IPS-15b (cell line): ENCODE measurements around the gene HOMER3.

Experiments used
- H3K27me3 ChIP-seq: one replicate; pipeline ENCODE4 v1.6.1; 2013; ENCODE audit warnings: low read length; ENCODE audit not compliant: control insufficient read depth, insufficient read depth
- H3K36me3 ChIP-seq: one replicate; pipeline ENCODE4 v1.6.1; 2013; ENCODE audit warnings: low read length; ENCODE audit not compliant: control insufficient read depth, insufficient read depth
- H3K4me1 ChIP-seq: one replicate; pipeline ENCODE4 v1.6.1; 2013; ENCODE audit warnings: mild to moderate bottlenecking, low read length; ENCODE audit not compliant: control insufficient read depth, insufficient read depth
- H3K4me3 ChIP-seq: one replicate; pipeline ENCODE4 v1.5.1; 2013; ENCODE audit warnings: low read depth, low read length
- H3K9ac ChIP-seq: one replicate; pipeline ENCODE4 v1.6.1; 2013; ENCODE audit warnings: low read depth, mild to moderate bottlenecking, low read length
- H3K9me3 ChIP-seq: one replicate; pipeline ENCODE4 v1.6.1; 2013; ENCODE audit warnings: mild to moderate bottlenecking, low read length; ENCODE audit not compliant: control insufficient read depth, insufficient read depth

HOMER3 gene

DNA sequence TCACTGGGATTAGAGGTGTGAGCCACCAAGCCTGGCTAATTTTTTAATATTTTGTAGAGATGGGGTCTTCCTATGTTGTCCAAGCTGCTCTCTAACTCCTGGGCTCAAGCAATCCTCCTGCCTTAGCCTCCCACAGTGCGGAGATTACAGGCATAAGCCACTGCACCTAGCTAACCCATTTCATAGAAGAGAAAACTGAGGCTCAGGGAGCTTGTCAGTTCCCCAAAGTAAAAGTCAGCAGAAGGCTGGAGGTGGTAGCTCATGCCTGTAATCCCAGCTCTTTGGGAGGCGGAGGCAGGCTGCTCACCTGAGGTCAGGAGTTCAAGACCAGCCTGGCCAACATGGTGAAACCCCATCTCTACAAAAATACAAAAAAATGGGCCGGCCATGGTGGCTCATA lies 8.8 kb upstream of the HOMER3 start:
- Histone ChIP-seq H3K36me3 (no peaks in the 10 kb centered on the region), H3K9me3 (no peaks in the 10 kb centered on the region), H3K27me3 (no peaks in the 10 kb centered on the region), H3K4me3 (no peak overlapping the region), H3K9ac (no peak overlapping the region), H3K4me1 (no peaks in the 10 kb centered on the region)

DNA sequence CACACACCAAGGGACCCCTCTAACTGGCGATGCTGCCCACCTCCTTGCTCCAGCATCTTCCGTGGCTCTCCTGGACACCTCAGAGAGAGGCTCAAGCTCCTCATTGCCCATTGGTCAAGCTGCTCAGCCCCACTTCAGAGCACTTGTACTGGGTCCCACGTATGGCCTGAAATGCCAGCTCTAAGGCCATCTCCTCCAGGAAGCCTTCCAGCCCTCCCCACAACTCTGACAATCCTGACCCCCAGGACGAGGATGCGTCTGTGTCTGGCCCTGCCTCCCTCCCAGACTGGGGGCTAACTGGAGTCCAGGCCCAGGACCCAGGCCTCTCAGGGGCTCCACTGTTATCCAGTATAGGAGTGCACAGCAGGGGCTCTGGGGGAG lies 7.9 kb upstream of the HOMER3 start:
- Histone ChIP-seq H3K9me3 (no peaks in the 10 kb centered on the region), H3K36me3 (no peaks in the 10 kb centered on the region), H3K4me3 (no peak overlapping the region), H3K9ac (no peak overlapping the region), H3K27me3 (no peaks in the 10 kb centered on the region), H3K4me1 (no peaks in the 10 kb centered on the region)

DNA sequence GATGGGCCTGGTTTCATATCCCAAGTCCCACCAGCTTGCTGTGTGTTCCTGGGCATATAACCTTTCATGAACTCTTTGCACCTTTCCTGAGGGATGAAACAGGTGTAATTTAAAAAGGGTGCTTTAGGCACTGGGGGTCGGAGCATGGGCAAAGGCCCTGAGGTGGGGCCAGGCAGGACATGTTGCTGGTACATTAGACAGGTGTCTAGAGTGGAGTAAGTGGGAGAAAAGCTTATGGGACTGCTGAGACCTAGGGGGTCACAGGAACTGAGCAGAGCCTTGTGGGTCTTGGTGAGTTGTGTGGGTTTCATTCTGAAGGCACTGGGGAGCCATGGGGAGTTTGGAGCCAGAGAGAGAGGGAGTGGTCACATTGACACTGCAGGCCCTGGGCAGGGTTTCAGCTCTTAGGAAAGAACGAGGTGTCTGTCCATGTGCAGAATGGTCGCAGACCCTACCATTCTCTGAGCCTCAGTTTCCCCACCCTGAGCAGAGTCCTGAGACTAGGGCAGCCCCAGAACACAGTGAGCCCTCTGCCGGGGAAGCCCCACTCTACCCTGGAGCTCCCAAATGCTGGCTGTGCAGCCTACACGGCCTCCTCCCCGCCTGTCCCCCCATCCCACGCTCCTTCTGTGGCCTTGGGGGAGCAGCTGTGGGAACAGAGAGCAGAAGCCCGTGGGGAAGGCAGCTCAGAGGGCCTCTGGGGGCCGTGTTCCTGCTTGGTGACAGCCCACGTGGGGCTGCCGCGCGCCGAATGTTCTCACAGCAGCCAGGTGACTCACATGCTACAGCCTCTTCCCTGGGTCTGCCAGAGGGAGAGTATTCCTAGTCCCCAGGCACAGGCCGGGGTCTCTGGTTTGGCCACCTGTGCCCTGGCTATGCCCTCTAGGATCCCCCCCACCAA lies 7.3 kb upstream of the HOMER3 start:
- Histone ChIP-seq H3K27me3 (no peaks in the 10 kb centered on the region), H3K4me3 (no peak overlapping the region), H3K4me1 (no peaks in the 10 kb centered on the region), H3K9me3 (no peaks in the 10 kb centered on the region), H3K9ac (no peak overlapping the region), H3K36me3 (no peaks in the 10 kb centered on the region)

DNA sequence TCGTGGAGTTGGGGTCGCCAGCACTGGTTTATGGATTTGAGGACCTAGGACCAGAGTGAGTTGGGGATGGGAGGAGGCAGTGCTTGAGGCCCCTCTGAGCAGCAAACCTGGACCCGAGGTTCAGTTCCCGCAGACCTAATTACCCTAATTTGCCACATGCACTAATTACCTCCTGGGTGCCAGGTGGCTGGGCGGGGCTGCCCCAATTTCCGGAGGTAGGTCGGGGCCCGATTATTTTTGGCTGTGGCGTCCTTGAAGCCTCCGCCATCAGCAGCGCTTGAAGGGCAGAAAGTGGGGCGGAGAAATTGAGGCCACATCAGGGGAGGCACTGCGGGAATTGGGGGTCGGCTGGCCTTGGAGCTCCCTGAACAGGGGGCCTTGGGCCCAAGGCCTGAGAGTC lies 5.9 kb upstream of the HOMER3 start:
- Histone ChIP-seq H3K4me1 (no peaks in the 10 kb centered on the region), H3K4me3 (no peak overlapping the region), H3K36me3 (no peaks in the 10 kb centered on the region), H3K9ac (no peak overlapping the region), H3K27me3 (no peaks in the 10 kb centered on the region), H3K9me3 (no peaks in the 10 kb centered on the region)

DNA sequence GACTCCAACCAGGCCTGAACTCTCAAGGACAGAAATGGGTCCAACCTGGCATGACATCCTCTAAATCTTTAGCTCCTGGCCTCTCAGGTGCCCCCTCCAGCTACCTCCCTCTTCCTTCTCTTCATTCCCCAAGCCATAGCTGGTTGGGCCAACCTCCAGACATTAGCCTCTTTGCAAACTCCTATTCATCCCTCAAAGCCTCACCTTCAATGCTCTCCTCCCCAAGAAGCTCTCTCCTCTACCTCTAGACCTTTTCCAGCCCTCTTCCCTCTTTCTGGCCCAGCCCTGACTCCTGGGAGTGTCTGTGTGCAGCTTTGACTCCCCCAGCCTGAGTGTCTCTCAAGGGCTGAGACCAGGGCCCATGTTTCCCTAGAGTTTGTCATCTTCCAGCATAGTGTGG lies 5.3 kb upstream of the HOMER3 start:
- Histone ChIP-seq H3K9ac (no peak overlapping the region), H3K36me3 (no peaks in the 10 kb centered on the region), H3K9me3 (no peaks in the 10 kb centered on the region), H3K4me3 (no peak overlapping the region), H3K27me3 (peaks cover 4% of the 10 kb centered on the region), H3K4me1 (no peaks in the 10 kb centered on the region)

DNA sequence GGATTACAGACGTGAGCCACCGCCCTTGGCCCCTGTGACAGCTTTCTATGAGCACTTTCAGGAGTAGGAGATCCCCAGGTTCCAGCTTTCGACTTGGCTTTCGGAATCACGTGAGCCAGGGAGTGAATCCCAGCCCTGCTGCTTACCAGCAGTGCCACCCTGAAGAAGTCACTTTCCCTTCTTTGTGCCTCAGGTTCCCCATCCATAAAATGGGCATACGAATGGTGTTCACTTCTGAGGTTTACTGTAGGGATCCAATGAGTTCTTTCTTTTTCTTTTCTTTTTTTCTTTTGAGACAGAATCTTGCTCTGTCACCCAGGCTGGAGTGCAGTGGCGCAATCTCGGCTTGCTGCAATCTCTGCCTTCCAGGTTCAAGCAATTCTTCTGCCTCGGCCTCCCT lies 4.3 kb upstream of the HOMER3 start:
- Histone ChIP-seq H3K27me3 (peaks cover 4% of the 10 kb centered on the region), H3K4me1 (no peaks in the 10 kb centered on the region), H3K9ac (no peak overlapping the region), H3K9me3 (no peaks in the 10 kb centered on the region), H3K4me3 (no peak overlapping the region), H3K36me3 (no peaks in the 10 kb centered on the region)

DNA sequence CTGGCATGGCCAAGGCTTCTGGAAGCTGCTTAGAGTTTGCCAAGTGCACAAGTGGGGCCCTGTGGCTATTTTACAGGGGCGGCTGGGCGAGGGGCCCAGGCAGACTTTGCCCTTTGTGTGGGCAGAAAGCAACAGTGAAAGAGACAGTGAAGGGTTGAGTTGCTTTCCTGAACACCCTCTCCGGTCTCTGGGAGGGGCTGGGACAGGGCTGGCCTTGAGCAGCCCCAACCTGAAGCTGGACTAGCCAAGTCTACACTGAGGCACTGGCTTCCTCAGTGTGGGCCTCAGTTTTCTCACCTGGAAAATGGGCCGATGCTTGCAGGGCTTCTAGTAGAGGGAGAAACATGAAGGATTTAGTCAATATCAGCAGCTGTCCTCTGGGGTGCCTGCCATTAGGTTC lies 2.4 kb upstream of the HOMER3 start:
- peaks cover under 1% of the 10 kb centered on the region for H3K36me3 ChIP-seq

DNA sequence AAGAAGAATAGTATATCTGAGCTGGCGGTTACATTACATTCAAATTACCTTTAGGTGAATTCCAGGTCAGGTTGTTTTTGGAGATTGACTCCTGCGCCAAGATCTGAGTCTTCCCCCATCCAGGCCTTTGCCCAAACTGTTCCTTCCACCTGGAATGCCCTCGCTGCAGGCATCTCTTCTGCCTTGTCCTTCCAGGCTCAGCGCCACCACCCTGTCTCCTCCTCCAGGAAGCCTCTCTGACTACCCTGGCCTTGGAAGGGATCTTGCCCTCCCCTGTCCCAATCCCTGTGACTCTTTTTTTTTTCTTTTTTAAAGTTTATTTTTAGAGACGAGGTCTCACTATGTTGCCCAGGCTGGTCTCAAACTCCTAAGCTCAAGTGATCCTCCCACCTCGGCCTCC lies 1.7 kb upstream of the HOMER3 start:
- Histone ChIP-seq H3K9me3 (no peaks in the 10 kb centered on the region), H3K4me3 (no peak overlapping the region), H3K36me3 (peaks cover 6% of the 10 kb centered on the region), H3K9ac (no peak overlapping the region), H3K4me1 (no peaks in the 10 kb centered on the region), H3K27me3 (peaks cover 4% of the 10 kb centered on the region)

More for the DNA sequence above, 2.4 kb upstream of the HOMER3 start:
- Histone ChIP-seq H3K27me3 (peaks cover 4% of the 10 kb centered on the region), H3K9ac (no peak overlapping the region), H3K4me1 (no peaks in the 10 kb centered on the region), H3K9me3 (no peaks in the 10 kb centered on the region), H3K4me3 (no peak overlapping the region)

DNA sequence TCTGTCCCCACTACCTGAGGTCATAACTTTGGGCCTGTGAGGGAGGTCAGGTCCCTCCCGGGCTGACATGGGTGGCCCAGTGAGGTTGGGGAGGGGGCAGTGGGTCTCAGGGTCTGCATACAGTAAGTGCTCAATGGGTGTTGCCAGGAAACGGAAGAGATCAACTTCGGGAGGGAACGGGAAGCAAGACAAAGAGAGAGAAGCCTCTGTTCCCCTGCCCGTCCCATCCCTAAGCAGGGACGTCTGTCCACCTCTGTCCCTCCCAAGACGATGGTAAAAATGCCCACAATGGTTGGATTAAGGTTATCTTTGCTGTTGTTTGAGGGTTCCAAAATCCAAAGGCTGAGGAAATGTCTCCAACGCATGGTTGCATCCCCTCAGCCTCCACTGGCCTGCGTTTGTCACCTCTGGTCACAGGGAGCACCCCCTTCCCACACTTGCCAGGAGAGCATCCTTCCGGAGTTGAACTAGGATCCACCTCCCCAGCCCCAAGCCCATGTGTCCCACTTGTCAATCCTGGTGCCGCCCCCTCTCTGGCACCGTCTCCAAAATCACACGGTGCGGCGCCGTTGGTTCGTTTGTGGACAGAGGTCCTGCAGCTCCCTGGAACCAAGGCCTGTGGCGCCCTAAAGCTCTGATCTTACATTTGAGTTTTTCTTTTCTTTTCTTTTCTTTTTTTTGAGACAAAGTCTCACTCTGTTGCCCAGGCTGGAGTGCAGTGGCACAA lies 774 bp upstream of the HOMER3 start:
- Histone ChIP-seq H3K4me3 (peak overlapping the region; percentile 52), H3K4me1 (no peaks in the 10 kb centered on the region), H3K36me3 (peaks cover 6% of the 10 kb centered on the region), H3K9me3 (no peaks in the 10 kb centered on the region), H3K27me3 (peaks cover 4% of the 10 kb centered on the region), H3K9ac (no peak overlapping the region)

DNA sequence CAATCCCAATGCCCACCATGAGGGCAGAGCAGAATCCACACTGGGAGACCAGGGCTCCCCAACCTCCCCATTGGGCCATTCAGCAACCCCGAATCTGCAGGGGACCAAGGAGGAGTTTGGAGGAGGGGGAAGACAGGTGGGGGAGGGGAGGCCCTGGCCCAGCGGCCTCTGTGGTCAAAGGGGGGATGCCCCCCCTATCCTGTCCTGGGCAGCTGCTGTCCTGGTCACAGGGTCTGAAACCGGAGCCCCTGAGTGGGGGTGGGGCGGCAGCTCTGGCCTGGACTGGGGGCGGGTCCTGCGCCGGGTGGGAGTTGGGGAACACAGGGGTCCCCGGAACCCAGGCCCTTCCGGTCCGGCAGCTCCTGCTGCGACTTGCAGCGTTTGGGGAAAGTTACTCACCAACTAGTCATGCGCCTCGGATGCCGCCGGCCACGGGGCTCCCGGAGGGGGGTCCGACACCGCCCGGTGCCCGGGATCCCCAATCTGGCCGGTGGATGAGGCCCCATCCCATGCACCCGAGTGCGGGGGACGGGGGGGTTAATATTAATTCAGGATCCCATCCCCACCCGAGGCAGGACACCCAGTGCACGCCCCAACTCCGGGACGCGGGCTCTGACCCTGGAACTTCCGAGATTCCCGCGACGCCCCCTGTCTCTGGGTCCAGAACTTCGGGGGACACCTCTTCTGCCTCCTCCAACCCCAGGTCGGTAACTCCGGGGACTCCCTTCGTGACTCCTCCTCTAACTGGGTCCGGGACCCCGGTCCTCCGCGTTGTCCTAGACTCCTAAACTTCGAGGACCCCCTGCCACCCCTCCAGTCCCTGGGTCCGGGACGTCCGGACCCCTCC lies 872 bp downstream of the HOMER3 start:
- peak overlapping the region; percentile 60 for H3K9ac ChIP-seq
- no peaks in the 10 kb centered on the region for H3K4me1 ChIP-seq
- H3K4me3 ChIP-seq = peak overlapping the region; percentile 75
- peaks cover 6% of the 10 kb centered on the region for H3K36me3 ChIP-seq
- H3K27me3 ChIP-seq = peaks cover 4% of the 10 kb centered on the region
- no peaks in the 10 kb centered on the region for H3K9me3 ChIP-seq

DNA sequence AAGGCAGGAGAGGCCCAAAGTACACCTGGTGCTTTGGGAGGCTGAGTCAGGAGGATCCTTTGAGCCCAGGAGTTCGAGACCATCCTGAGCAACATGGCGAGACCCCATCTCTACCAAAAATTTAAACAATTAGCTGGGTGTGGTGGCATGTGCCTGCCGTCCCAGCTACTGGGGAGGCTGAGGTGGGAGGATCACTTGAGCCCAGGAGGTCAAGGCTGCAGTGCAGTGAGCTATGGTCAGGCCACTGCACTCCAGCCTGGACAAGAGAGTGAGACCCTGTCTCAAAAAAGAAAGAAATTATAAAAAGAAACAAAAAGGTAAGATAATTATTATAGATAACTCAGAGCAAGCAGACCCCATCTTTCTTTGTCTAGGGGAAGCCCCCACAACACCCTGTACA lies 1.9 kb downstream of the HOMER3 start:
- peaks cover 9% of the 10 kb centered on the region for H3K36me3 ChIP-seq
- no peak overlapping the region for H3K4me3 ChIP-seq

More for the DNA sequence above, 1.9 kb downstream of the HOMER3 start:
- Histone ChIP-seq H3K27me3 (peaks cover 4% of the 10 kb centered on the region), H3K9me3 (no peaks in the 10 kb centered on the region), H3K4me1 (no peaks in the 10 kb centered on the region), H3K9ac (no peak overlapping the region)
